Measurements from ENCODE around the gene ANP32E.

GRCh38 chr1:150271291-150271959 is 35.5 kb upstream of the ANP32E start:
- TF ChIP-seq ARNT (IDR thresholded peaks at IDR 0.05) = no peak
- TF ChIP-seq CTCF (CRISPR knock-in tag; IDR thresholded peaks at IDR 0.05) = no peak
- TF ChIP-seq SETDB1 (CRISPR knock-in tag; IDR thresholded peaks at IDR 0.05; ENCODE audit: borderline replicate concordance) = no peak
- no peak for TF ChIP-seq BHLHE40 (IDR thresholded peaks at IDR 0.05; ENCODE audit: low read length)
- no peak for TF ChIP-seq FOXA1 (IDR thresholded peaks at IDR 0.05)
- TF ChIP-seq FOXA1 (CRISPR knock-in tag; IDR thresholded peaks at IDR 0.05) = no peak
- no peak for TF ChIP-seq PHF8 (CRISPR knock-in tag; IDR thresholded peaks at IDR 0.05)
- TF ChIP-seq MYC (CRISPR knock-in tag; IDR thresholded peaks at IDR 0.05; ENCODE audit: borderline replicate concordance) = no peak
- no peak for TF ChIP-seq ZNF629 (CRISPR knock-in tag; conservative IDR thresholded peaks at IDR 0.05)
- no peak for TF ChIP-seq ZNF589 (CRISPR knock-in tag; conservative IDR thresholded peaks at IDR 0.05)
- no peak for TF ChIP-seq XBP1 (CRISPR knock-in tag; IDR thresholded peaks at IDR 0.05)
